WTC11 (cell line): Measurements from ENCODE around the gene LNX1.

ENCODE experiments used
- ATF3 ChIP-seq: sonication (generic); formaldehyde crosslinking; conservative IDR thresholded peaks from 2 replicates; pipeline ENCODE4 v1.8.1; 2022; ENCODE audit warnings: mild to moderate bottlenecking, missing genetic modification reagents
- CREB1 ChIP-seq: sonication (generic); formaldehyde crosslinking; IDR thresholded peaks from 2 replicates; pipeline ENCODE4 v1.8.0; 2023; ENCODE audit warnings: mild to moderate bottlenecking, missing genetic modification reagents
- CTCF ChIP-seq: fragments of 200-600 bp; IDR thresholded peaks from 2 replicates; pipeline ENCODE4 v1.8.0; 2022; ENCODE audit warnings: antibody characterized with exemption
- ELF4 ChIP-seq: sonication (generic); formaldehyde crosslinking; IDR thresholded peaks from 2 replicates; pipeline ENCODE4 v1.8.1; 2022; ENCODE audit warnings: low read depth, mild to moderate bottlenecking, moderate library complexity, missing genetic modification reagents
- GRHL2 ChIP-seq: fragments of 250-450 bp; sonication (Bioruptor Pico); IDR thresholded peaks from 2 replicates; pipeline ENCODE4 v1.8.0; 2022; ENCODE audit warnings: mild to moderate bottlenecking, moderate library complexity; ENCODE audit not compliant: insufficient replicate concordance, severe bottlenecking
- MLX ChIP-seq: sonication (generic); formaldehyde crosslinking; IDR thresholded peaks from 2 replicates; pipeline ENCODE4 v1.8.1; 2023; ENCODE audit warnings: mild to moderate bottlenecking, missing genetic modification reagents, moderate library complexity
- NR3C1 ChIP-seq: sonication (generic); formaldehyde crosslinking; conservative IDR thresholded peaks from 2 replicates; pipeline ENCODE4 v1.8.1; 2023; ENCODE audit warnings: low read depth, mild to moderate bottlenecking, missing genetic modification reagents
- TEAD1 ChIP-seq: sonication (generic); formaldehyde crosslinking; IDR thresholded peaks from 2 replicates; pipeline ENCODE4 v1.8.0; 2022; ENCODE audit warnings: mild to moderate bottlenecking, missing genetic modification reagents
- ZNF121 ChIP-seq: sonication (generic); formaldehyde crosslinking; IDR thresholded peaks from 2 replicates; pipeline ENCODE4 v1.8.0; 2023; ENCODE audit warnings: missing genetic modification reagents
- TF ChIP-seq, protein P1 (sequence below): sonication (generic); formaldehyde crosslinking; IDR thresholded peaks from 2 replicates; pipeline ENCODE4 v1.8.0; 2022; ENCODE audit warnings: mild to moderate bottlenecking, missing genetic modification reagents
- TF ChIP-seq, protein P2 (sequence below): sonication (generic); formaldehyde crosslinking; IDR thresholded peaks from 2 replicates; pipeline ENCODE4 v1.8.0; 2022; ENCODE audit warnings: missing genetic modification reagents
- TF ChIP-seq, protein P3 (sequence below): sonication (generic); formaldehyde crosslinking; IDR thresholded peaks from 2 replicates; pipeline ENCODE4 v1.8.1; 2023; ENCODE audit warnings: mild to moderate bottlenecking, missing genetic modification reagents, moderate library complexity
- TF ChIP-seq, protein P4 (sequence below): sonication (generic); formaldehyde crosslinking; IDR thresholded peaks from 2 replicates; pipeline ENCODE4 v1.8.1; 2023; ENCODE audit warnings: mild to moderate bottlenecking, missing genetic modification reagents, borderline replicate concordance

DNA sequence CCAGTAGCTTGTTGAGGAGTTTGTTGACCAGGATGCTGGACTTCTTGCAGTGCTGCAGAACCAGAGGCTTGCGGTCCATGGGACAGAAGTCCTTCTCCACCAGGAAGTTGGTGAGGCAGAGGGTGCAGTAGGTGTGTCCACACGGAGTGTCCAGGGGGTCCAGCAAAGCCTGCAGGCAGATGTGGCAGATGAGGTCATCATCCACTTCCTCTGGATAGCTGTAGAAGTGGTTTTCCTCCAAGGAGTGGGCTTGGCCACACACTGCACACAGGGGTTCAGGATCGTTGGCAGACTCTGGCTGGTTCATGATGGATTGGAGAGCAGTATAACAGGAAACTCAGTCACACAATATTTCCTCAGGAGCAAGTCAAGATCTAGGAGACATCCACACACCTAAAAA, 17.6 kb downstream of the LNX1 start:
- TF ChIP-seq ELF4 (CRISPR knock-in tag) (no peak), CTCF (no peak), TEAD1 (no peak), GRHL2 (CRISPR knock-in tag) (no peak), ATF3 (CRISPR knock-in tag) (no peak), ZNF121 (no peak), MLX (CRISPR knock-in tag) (no peak), CREB1 (CRISPR knock-in tag) (no peak), NR3C1 (CRISPR knock-in tag) (no peak)
- TF ChIP-seq, protein P1, sequence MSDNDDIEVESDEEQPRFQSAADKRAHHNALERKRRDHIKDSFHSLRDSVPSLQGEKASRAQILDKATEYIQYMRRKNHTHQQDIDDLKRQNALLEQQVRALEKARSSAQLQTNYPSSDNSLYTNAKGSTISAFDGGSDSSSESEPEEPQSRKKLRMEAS (CRISPR knock-in tag): no peak
- TF ChIP-seq, protein P2, sequence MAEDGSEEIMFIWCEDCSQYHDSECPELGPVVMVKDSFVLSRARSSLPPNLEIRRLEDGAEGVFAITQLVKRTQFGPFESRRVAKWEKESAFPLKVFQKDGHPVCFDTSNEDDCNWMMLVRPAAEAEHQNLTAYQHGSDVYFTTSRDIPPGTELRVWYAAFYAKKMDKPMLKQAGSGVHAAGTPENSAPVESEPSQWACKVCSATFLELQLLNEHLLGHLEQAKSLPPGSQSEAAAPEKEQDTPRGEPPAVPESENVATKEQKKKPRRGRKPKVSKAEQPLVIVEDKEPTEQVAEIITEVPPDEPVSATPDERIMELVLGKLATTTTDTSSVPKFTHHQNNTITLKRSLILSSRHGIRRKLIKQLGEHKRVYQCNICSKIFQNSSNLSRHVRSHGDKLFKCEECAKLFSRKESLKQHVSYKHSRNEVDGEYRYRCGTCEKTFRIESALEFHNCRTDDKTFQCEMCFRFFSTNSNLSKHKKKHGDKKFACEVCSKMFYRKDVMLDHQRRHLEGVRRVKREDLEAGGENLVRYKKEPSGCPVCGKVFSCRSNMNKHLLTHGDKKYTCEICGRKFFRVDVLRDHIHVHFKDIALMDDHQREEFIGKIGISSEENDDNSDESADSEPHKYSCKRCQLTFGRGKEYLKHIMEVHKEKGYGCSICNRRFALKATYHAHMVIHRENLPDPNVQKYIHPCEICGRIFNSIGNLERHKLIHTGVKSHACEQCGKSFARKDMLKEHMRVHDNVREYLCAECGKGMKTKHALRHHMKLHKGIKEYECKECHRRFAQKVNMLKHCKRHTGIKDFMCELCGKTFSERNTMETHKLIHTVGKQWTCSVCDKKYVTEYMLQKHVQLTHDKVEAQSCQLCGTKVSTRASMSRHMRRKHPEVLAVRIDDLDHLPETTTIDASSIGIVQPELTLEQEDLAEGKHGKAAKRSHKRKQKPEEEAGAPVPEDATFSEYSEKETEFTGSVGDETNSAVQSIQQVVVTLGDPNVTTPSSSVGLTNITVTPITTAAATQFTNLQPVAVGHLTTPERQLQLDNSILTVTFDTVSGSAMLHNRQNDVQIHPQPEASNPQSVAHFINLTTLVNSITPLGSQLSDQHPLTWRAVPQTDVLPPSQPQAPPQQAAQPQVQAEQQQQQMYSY (CRISPR knock-in tag): no peak
- TF ChIP-seq, protein P3, sequence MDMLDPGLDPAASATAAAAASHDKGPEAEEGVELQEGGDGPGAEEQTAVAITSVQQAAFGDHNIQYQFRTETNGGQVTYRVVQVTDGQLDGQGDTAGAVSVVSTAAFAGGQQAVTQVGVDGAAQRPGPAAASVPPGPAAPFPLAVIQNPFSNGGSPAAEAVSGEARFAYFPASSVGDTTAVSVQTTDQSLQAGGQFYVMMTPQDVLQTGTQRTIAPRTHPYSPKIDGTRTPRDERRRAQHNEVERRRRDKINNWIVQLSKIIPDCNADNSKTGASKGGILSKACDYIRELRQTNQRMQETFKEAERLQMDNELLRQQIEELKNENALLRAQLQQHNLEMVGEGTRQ (CRISPR knock-in tag): no peak
- TF ChIP-seq, protein P4, sequence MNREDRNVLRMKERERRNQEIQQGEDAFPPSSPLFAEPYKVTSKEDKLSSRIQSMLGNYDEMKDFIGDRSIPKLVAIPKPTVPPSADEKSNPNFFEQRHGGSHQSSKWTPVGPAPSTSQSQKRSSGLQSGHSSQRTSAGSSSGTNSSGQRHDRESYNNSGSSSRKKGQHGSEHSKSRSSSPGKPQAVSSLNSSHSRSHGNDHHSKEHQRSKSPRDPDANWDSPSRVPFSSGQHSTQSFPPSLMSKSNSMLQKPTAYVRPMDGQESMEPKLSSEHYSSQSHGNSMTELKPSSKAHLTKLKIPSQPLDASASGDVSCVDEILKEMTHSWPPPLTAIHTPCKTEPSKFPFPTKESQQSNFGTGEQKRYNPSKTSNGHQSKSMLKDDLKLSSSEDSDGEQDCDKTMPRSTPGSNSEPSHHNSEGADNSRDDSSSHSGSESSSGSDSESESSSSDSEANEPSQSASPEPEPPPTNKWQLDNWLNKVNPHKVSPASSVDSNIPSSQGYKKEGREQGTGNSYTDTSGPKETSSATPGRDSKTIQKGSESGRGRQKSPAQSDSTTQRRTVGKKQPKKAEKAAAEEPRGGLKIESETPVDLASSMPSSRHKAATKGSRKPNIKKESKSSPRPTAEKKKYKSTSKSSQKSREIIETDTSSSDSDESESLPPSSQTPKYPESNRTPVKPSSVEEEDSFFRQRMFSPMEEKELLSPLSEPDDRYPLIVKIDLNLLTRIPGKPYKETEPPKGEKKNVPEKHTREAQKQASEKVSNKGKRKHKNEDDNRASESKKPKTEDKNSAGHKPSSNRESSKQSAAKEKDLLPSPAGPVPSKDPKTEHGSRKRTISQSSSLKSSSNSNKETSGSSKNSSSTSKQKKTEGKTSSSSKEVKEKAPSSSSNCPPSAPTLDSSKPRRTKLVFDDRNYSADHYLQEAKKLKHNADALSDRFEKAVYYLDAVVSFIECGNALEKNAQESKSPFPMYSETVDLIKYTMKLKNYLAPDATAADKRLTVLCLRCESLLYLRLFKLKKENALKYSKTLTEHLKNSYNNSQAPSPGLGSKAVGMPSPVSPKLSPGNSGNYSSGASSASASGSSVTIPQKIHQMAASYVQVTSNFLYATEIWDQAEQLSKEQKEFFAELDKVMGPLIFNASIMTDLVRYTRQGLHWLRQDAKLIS (CRISPR knock-in tag): no peak
